ENCODE data around the gene TOP3A. TPM values are rescaled to one million over a fixed set of nuclear protein-coding genes. Genes with fewer than 3 reads are reported as not detected.
A peak's percentile ranks its signal among the peaks of the same experiment; 100 is the strongest.

The TOP3A gene
- total and polyA plus RNA-seq, 2 of the 13 experiments (the other 11 are each of a cell fraction or from before 2014, with no cell fraction given) = 16.9 to 36.8 TPM

GRCh38 chr17:18314731-18315561 is at the start of gene TOP3A, which contains the start of gene SMCR8 (continued):
- TF ChIP-seq ZNF451 (CRISPR knock-in tag; IDR thresholded peaks at IDR 0.05) (peak; percentile 47; the same call in 1 of the 2 replicates), KDM1A (CRISPR knock-in tag; IDR thresholded peaks at IDR 0.05) (no peak), ZNF772 (CRISPR knock-in tag; IDR thresholded peaks at IDR 0.05) (peak; percentile 80), TFDP1 (CRISPR knock-in tag; IDR thresholded peaks at IDR 0.05; ENCODE audit: borderline replicate concordance) (peak; percentile 92), ZFY (CRISPR knock-in tag; IDR thresholded peaks at IDR 0.05) (peak; percentile 83), ZNF556 (CRISPR knock-in tag; IDR thresholded peaks at IDR 0.05; ENCODE audit: borderline replicate concordance) (peak; percentile 66; the same call in 1 of the 2 replicates), AHR (CRISPR knock-in tag; IDR thresholded peaks at IDR 0.05) (no peak), ZNF343 (CRISPR knock-in tag; IDR thresholded peaks at IDR 0.05) (peak; percentile 97), MAFK (conservative IDR thresholded peaks at IDR 0.05 in 1 of 2, IDR thresholded peaks at IDR 0.05 in 1 of 2; ENCODE audit: low read length in 2 of 2) (no peak), LBX2 (CRISPR knock-in tag; IDR thresholded peaks at IDR 0.05; ENCODE audit: borderline replicate concordance) (no peak), PHF8 (CRISPR knock-in tag; IDR thresholded peaks at IDR 0.05) (peak; percentile 82), NFAT5 (CRISPR knock-in tag; IDR thresholded peaks at IDR 0.05) (0 out of 2 replicates have a peak, but pooled peaks have one; percentile 6), FOXP4 (CRISPR knock-in tag; IDR thresholded peaks at IDR 0.05) (no peak; the same call in 1 of the 2 replicates), ZNF615 (CRISPR knock-in tag; IDR thresholded peaks at IDR 0.05; ENCODE audit: borderline replicate concordance) (no peak), BORCS8-MEF2B (CRISPR knock-in tag; IDR thresholded peaks at IDR 0.05) (peak; percentile 32; the same call in 1 of the 2 replicates), REL (CRISPR knock-in tag; conservative IDR thresholded peaks at IDR 0.05) (0 out of 2 replicates have a peak, but pooled peaks have one; percentile 16), CAMTA2 (CRISPR knock-in tag; IDR thresholded peaks at IDR 0.05; ENCODE audit: borderline replicate concordance) (peak; percentile 66; the same call in 1 of the 2 replicates), CBX1 (IDR thresholded peaks at IDR 0.05; ENCODE audit: low read depth) (no peak), ZSCAN25 (CRISPR knock-in tag; IDR thresholded peaks at IDR 0.05) (no peak; the same call in 1 of the 2 replicates)

Data from HepG2 (cell line).